ENCODE results near the gene GLI3. TPM values are rescaled to one million over a fixed set of nuclear protein-coding genes. Genes with fewer than 3 reads are reported as not detected.

GLI3 gene
- total and polyA plus RNA-seq, 10 of the 15 experiments (the other 5 are each of a cell fraction or from before 2014, with no cell fraction given): 0.01 TPM; not detected in 8

- Histone ChIP-seq H3K36me3 (ENCODE audit: control insufficient read depth in 2 of 2, insufficient read depth in 2 of 2, low read length in 1 of 2) (no peaks in the 10 kb centered on the region), H3K27me3 (replicated peaks in 1 of 2; ENCODE audit: control insufficient read depth in 2 of 2, insufficient read depth in 2 of 2, low read length in 1 of 2) (0 out of 4 replicates have a peak, but pooled peaks cover 0 to 2% of the 10 kb centered on the region in 2 experiments), H3K79me2 (ENCODE audit: control insufficient read depth, insufficient read depth, low read length) (no peaks in the 10 kb centered on the region), H3K4me1 (ENCODE audit: control insufficient read depth, insufficient read depth, low read length) (no peaks in the 10 kb centered on the region), H3K9me3 (replicated peaks; ENCODE audit: control insufficient read depth, insufficient read depth, low read length) (no peaks in the 10 kb centered on the region), H3K4me3 (no peak overlapping the region), H3K9ac (ENCODE audit: control insufficient read depth, insufficient read depth, low read length) (no peak overlapping the region), H3K27ac (ENCODE audit: control insufficient read depth, insufficient read depth) (no peak overlapping the region), H4K20me1 (ENCODE audit: control insufficient read depth, insufficient read depth) (no peaks in the 10 kb centered on the region), H2AFZ (ENCODE audit: control insufficient read depth, low read depth, low read length) (no peak overlapping the region), H3K4me2 (ENCODE audit: control insufficient read depth, insufficient read depth) (no peak overlapping the region)
- ChIA-PET RAD21 (ENCODE audit: unreplicated experiment) (no interaction called here), POLR2A (no interaction called here), CTCF (no interaction called here), SMC1A (ENCODE audit: uncharacterized antibody, unreplicated experiment) (no interaction called here)
- DNase-seq (ENCODE audit: low read depth, low spot score) (no peak), ATAC-seq (no peak), FAIRE-seq (no peak)
- TF ChIP-seq ZBTB40 (IDR thresholded peaks at IDR 0.05; ENCODE audit: borderline replicate concordance): no peak
- no peak for TF ChIP-seq POU2F2 (IDR thresholded peaks at IDR 0.05; ENCODE audit: borderline replicate concordance, low read depth, low read length)
- TF ChIP-seq RBBP5 (conservative IDR thresholded peaks at IDR 0.05): no peak
- TF ChIP-seq BCLAF1 (IDR thresholded peaks at IDR 0.05): no peak
- TF ChIP-seq SP1 (IDR thresholded peaks at IDR 0.05; ENCODE audit: low read depth, low read length): no peak
- no peak for TF ChIP-seq NKRF (conservative IDR thresholded peaks at IDR 0.05)
- no peak for TF ChIP-seq BCL3 (IDR thresholded peaks at IDR 0.05; ENCODE audit: borderline replicate concordance, insufficient read depth, low read depth, low read length, poor library complexity, severe bottlenecking)
- intact Hi-C loops (cut with micrococcal nuclease; ENCODE audit: unreplicated experiment) (no loop called here), in situ Hi-C loops (cut with MboI) (no loop called here)
- BruUV-seq (replicated peaks): no TSS peak
- WGBS (ENCODE audit: insufficient coverage, insufficient replicate concordance, low lambda C conversion rate, missing lambda C conversion rate): 75% methylated on average over 3 of the region's 3 CpGs
Measured at GRCh38 chr7:42219447-42219846, 17.6 kb downstream of the GLI3 start.

Data from GM12878 (cell line).